GM19438 (cell line): ENCODE measurements around the gene BTLA.
A peak's percentile ranks its signal among the peaks of the same experiment; 100 is the strongest.
"Not testable (repeated sequence)": the region's sequence is repeated elsewhere in the genome, so short reads cannot be mapped to it uniquely, and the experiment has no call there.

Experiments used
- ATAC-seq: cut with Tn5 transposase; IDR thresholded peaks from one replicate; pipeline ENCODE4 v1.9.1; 2021; ENCODE audit warnings: low read depth; ENCODE audit not compliant: unreplicated experiment

Gene BTLA

DNA sequence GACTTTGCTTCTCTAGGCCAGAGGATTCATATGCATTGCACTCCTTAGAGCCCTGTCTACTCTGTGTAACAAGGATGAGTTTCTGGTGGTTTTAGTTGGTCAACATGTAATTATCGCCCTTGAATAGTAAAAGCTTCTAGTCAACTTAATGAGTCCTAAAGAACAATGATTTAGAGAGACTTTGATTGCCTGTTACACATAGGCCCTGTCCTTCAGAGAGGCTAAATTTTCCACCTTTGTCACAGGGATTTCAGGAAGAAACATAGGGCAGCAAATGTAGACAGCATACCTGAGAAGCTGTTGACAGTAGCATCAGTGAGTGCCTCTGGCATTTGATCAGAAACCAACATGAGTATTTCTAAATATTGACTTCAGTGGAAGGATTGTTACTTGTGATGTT lies 7.1 kb downstream of the BTLA start:
- no peak for ATAC-seq

GRCh38 chr3:112491373-112491772 lies 7.9 kb downstream of the BTLA start:
- no peak for ATAC-seq

- ATAC-seq: no peak
Observed at GRCh38 chr3:112489674-112490479, 9.4 kb downstream of the BTLA start.

DNA sequence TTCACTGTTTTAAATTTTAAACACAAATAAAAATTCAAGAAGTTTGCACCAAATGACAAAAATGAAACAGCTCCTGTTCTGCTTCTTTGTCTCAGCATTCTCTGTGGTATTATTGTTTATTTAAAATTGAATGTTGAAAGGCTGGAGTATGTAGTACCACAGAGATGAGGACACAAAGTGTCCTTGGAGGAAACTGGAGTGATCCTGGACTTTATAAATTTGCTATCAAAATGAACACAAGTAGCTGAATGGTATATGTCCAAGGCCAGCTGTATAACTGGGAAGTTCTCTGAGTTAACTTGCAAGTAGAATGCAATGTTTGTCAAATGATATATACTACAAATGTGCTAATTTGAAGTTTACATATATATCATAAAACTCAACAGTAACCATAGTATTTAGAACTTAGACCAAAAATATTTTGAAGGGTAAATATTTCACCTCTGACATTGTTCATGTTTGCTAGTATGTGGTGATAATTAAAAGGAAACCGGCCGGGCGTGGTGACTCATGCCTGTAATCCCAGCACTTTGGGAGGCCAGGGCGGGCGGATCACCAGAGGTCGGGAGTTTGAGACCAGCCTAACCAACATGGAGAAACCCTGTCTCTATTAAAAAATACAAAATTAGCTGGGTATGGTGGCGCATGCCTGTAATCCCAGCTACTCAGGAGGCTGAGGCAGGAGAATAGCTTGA lies 12.3 kb downstream of the BTLA start:
- no peak for ATAC-seq

- ATAC-seq: no peak
Observed at GRCh38 chr3:112484352-112484751, 14.9 kb downstream of the BTLA start.

DNA sequence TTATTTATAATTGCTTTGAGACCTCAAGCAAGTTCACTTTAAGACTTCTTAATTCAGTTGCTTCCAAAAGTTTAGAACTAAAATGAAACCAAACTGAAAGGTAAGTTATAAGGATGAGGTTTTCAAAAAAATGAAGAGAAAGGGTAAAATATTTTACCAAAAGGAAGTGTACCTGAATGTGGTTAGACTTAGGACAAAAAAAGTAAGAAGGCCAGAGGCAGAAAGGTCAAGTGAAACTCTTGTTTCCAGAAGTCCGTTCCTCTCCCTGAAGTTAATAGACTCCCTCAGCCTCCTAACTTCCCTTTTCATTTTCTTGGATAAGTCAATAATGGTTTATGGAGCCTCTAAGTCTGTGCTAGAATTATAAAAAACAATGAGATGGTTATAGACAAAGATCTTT lies 16.6 kb downstream of the BTLA start:
- ATAC-seq: peak; percentile 71

GRCh38 chr3:112481302-112481721 lies 18.0 kb downstream of the BTLA start:
- ATAC-seq: no peak

- ATAC-seq: no peak
Observed at GRCh38 chr3:112477891-112478290, 21.4 kb downstream of the BTLA start.

- no peak for ATAC-seq
Observed at GRCh38 chr3:112476346-112476745, 22.9 kb downstream of the BTLA start.

DNA sequence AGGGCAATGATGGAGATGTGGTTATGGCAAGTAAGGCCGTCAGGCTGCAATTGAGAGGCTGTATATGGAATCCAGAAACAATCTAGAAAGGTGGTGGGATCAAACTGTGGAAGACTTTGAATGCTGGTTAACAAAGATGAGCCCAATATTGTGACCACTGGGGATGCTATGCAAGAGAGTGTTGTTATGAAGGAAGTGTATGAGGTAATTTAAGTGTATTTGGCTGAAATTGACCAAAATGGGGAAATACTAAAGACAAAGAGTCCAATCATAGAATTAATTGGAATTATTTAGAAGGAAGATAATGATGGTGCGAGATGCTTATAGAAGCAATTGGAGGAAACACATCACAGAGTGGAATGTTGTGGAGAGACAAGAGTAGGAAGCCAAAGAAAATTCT lies 24.5 kb downstream of the BTLA start:
- no peak for ATAC-seq

DNA sequence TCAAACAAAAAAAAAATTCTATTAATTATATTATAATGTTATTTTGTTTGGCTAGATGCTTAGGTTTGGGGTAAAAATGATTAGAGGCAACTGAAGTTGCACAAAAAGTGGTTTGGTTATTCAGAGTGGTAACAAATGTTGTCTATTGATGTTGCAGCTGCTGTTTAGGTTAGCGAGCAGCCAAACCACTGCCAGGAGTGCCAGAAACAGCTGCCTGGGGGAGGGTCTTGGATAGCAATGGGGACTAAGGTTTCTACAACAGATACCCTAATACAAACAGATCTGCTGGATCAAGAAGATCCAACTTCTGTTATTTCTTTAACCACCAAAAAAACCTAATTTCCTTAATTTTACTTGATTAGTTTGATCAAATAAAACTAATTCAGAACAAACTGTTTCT lies 26.6 kb downstream of the BTLA start:
- no peak for ATAC-seq

GRCh38 chr3:112471596-112472325 lies 27.5 kb downstream of the BTLA start:
- no peak for ATAC-seq

- ATAC-seq: no peak
Observed at GRCh38 chr3:112470788-112471187, 28.5 kb downstream of the BTLA start.

DNA sequence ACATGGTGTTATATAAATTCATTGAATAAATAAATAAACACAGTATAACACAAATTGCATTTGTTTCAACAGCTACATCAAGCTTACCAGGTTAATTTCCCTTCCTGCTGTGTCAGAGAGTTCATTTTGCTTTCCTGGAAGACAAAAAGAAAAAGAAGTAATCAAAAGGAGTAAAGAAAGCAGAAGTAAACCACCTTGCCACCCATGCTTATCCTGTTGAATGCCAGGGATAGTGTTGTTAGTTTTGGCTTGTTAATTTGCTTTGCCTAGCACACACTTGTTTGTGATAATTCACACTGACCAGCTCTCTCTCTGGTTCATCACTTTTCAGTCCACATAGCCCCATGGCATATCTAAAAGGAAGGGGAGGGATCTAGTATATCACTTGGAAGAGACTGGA lies 29.6 kb downstream of the BTLA start:
- no peak for ATAC-seq

GRCh38 chr3:112467539-112467938 lies 31.7 kb downstream of the BTLA start:
- ATAC-seq: no peak

- no peak for ATAC-seq
Observed at GRCh38 chr3:112466020-112466419, 33.3 kb downstream of the BTLA start.

DNA sequence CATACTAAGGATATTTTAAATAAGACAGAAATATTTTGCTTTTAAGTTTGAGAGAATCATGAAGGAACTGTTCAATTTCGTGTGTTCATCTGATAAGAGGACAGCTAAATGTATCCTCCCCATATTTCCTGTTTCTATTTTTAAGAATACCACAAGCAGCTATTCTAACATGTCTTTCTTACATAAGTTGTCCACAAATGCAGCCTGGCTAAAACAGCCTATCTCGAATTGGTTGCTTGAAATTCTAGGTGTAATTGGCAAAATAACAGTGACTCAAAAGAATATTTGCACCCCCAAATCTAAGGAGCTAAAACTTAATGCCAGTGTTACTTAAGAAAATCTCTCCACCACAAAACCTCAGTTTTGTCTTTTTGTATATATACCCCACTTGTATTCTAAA lies 35.0 kb downstream of the BTLA start:
- ATAC-seq: no peak

GRCh38 chr3:112463250-112463649 lies 36.0 kb downstream of the BTLA start:
- peak; percentile 43 for ATAC-seq

GRCh38 chr3:112461787-112462186 lies 37.5 kb downstream of the BTLA start:
- not testable (repeated sequence) for ATAC-seq

DNA sequence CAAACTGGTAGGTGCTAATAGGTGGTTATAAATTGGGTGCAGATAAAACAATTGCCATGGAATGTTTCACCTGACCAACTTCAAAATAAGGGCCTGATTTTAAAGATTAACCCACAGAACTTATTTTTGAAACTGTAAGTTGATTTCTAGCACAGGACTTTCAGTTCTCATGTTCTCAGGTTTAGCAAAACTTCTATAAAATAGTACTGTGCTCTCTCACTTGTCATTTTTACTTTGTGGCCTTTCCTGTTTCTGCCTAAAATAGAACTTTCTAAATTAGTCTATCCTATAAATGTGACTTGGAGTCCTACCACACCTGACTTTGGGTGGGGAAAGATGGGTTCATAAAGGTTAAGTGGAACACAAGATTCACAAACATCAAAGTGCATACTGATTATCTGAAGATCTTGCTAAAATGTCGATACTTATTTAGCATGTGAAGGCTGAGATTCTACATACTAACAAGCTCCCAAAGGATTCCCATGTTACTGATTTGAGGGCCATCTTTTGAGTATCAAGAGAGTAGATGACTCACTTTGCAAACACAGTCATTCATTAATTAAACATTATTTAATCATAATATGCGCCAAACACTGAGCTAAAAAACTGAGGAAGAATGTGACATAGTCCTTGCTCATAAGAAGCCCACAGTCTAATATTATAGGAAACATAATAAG lies 38.6 kb downstream of the BTLA start:
- ATAC-seq: peak; percentile 75

- ATAC-seq: peak; percentile 33
Observed at GRCh38 chr3:112459750-112460149, 39.5 kb downstream of the BTLA start.
